G401.6 (cell line): ENCODE measurements around the gene KRI1.
"Not testable (repeated sequence)": the region's sequence is repeated elsewhere in the genome, so short reads cannot be mapped to it uniquely, and the experiment has no call there.

Source experiments
- FAIRE-seq: peaks from 2 replicates; lab custom pipeline; 2012; peaks lifted over from hg19 to GRCh38; lab: Jason Lieb, UNC

KRI1 gene

GRCh38 chr19:10549733-10550132 lies 16.1 kb downstream of the KRI1 start:
- FAIRE-seq = no peak

GRCh38 chr19:10548746-10549276 lies 17.0 kb downstream of the KRI1 start:
- FAIRE-seq = no peak

GRCh38 chr19:10546817-10547216 lies 19.0 kb downstream of the KRI1 start:
- no peak for FAIRE-seq

GRCh38 chr19:10544753-10545251 lies 21.0 kb downstream of the KRI1 start:
- FAIRE-seq = no peak

- no peak for FAIRE-seq
These were observed 21.5 kb downstream of the KRI1 start for GRCh38 chr19:10544242-10544752.

- no peak for FAIRE-seq
These were observed 22.2 kb downstream of the KRI1 start, which contains the start of gene ATG4D for GRCh38 chr19:10543420-10544241. ATG4D (plus strand) TSS chr19:10543904; CDS start chr19:10544091, 187 bp downstream.

GRCh38 chr19:10543059-10543419 lies 22.8 kb downstream of the KRI1 start:
- FAIRE-seq = no peak

- FAIRE-seq = not testable (repeated sequence)
These were observed 26.8 kb downstream of the KRI1 start for GRCh38 chr19:10539016-10539415.

GRCh38 chr19:10538204-10538983 lies 27.4 kb downstream of the KRI1 start:
- FAIRE-seq = no peak

- FAIRE-seq = no peak
These were observed 28.1 kb downstream of the KRI1 start for GRCh38 chr19:10537668-10538067.

GRCh38 chr19:10535613-10536012 lies 30.2 kb downstream of the KRI1 start:
- FAIRE-seq = no peak

GRCh38 chr19:10533646-10534386 lies 32.0 kb downstream of the KRI1 start:
- no peak for FAIRE-seq

- FAIRE-seq = no peak
These were observed 33.4 kb downstream of the KRI1 start for GRCh38 chr19:10532457-10532856.

- FAIRE-seq = not testable (repeated sequence)
These were observed 38.9 kb downstream of the KRI1 start for GRCh38 chr19:10526887-10527286.

GRCh38 chr19:10525636-10526035 lies 40.2 kb downstream of the KRI1 start:
- no peak for FAIRE-seq

GRCh38 chr19:10523135-10523636 lies 42.6 kb downstream of the KRI1 start:
- no peak for FAIRE-seq

GRCh38 chr19:10521461-10522171 lies 44.2 kb downstream of the KRI1 start:
- FAIRE-seq = no peak

- no peak for FAIRE-seq
These were observed 45.0 kb downstream of the KRI1 start for GRCh38 chr19:10520652-10521318.

GRCh38 chr19:10519421-10519820 lies 46.4 kb downstream of the KRI1 start:
- FAIRE-seq = no peak
